NCI-H82 (cell line): ENCODE data around the gene EEF1AKMT2.
A peak's percentile ranks its signal among the peaks of the same experiment; 100 is the strongest.
"Not testable (repeated sequence)": the region's sequence is repeated elsewhere in the genome, so short reads cannot be mapped to it uniquely, and the experiment has no call there.

Experiments used
- DNase-seq: peaks from one replicate; lab custom pipeline; 2025; lab: John Stamatoyannopoulos, UW

Gene EEF1AKMT2

DNA sequence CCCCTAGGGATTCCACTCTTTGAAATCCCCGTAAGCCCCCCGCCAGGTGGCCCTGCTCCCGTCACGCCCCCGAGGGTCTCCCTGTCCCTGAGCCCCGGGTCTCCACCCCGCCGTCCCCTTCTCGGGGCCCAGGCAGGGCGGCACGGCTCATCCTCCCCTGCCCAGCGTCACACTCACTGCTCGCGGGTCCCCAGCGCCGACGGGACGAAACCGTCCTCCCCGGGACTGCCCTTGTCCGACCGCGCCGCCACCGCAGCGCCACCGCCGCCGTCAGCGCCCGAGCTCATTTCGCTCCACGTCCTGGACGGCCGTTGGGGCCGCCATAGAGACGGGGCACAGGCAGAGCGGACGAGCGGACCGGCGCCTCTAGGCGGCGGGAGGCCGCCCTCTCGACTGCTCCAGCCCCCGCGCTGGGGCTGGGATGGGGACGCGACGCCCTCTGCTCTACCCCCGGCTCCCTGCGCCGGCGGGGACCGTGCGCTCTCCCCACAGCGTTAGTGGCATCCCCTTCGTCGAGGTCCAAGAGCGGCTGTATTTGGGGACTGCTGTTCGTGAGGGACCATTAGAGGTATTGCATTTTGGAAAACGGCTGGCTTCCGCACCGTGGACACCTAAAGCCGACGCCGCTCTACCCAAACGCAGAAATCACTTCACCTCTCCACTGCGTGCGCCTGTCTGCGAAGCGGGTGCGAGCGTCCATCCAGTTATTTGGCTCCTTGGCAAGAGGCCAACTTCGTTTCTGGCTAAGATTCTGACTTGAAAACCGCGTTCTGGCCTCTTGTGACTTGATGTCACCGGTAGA lies at the start of gene EEF1AKMT2:
Gene EEF1AKMT2 (minus strand): TSS at position 341 of the 802 bp plus-strand sequence. CDS start 54 bp downstream, at position 287.
- DNase-seq = peak; percentile 93

DNA sequence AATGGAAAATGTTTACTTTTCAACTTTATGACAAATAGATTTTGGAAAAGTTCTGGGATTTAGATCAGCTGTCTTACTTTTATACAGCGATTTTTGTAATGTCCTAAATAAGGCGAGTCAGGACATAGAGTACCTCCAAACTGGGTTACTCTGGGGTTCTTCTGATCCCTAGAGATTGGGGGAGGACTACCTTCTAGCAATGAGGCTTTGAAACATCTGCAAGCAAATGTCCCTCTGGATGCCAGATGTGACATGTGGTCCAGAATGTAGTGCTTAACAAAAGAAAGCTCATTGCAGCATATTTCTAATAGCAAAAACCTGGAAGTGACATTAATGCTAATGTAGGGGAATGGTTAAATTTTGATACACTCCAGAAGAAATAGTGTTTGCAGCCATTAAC lies 46.0 kb upstream of the EEF1AKMT2 start:
- DNase-seq = no peak

DNA sequence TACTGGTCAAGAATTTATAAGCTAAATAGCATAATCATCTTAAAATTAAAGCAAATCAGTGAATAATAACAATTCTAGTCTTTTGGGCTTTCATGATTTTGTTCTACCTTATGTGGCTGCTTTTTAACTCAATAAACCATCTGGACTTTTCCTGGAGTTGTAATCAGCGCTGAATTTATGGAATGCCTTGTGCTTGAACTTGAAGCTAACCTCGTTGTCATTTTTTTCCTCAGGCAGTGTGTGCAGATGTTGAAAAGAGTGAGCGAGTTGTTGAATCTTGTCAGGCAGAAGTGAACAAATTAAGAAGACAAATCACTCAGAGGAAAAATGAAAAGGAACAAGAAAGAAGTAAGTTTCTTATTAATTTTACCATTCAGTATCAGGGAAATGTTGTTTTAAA lies 39.4 kb upstream of the EEF1AKMT2 start:
- no peak for DNase-seq

GRCh38 chr10:124830445-124830844 lies 38.8 kb upstream of the EEF1AKMT2 start:
- no peak for DNase-seq

DNA sequence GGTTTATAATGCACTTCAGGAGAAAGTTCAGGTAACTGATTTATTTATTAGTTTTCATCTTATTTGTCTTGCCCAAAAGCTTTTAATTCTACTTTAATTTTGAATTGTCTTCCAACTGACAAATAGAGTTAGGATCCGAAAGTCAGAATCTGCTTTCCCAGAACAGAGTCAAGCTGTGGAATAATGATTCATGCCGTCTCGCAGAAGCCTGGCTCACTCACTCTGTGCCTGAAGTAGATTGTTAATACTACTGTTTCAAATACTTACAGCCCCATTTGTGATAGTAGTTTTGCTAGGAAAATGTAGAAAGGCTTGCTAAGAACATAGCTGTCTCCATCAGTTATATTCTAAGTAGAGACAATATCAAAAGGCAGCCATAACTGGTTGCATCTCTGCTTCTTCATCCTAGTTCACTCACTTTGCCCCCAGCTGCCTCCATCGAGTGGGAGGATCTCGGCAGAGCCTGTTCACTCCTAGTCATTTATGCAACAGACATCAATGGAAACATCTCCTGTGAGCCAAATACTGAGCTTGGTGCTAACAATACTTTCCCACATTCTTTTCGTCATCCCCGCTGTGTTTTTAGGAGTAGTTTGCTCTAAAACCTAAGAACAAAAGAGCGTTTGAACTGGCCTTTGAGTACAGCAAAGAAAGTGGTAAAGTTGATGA lies 37.9 kb upstream of the EEF1AKMT2 start:
- no peak for DNase-seq

DNA sequence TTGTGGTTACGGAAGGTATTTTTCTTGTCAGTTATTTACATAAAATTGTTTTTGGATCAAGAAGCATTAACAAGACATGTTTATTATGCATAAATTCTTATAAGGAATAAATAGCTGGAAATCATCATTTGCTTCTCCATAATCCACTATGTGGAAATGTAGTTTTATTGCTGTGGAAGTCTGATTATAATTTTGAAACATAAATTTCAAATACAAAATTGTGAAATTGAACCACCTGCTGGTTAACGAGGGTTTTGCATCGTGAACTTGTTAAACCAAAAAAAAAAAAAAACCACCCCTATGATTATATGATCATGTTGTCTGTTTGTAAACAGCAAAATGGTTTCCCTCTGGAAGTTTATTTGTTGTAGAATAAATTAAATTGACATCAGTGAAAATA lies 35.8 kb upstream of the EEF1AKMT2 start:
- peak; percentile 2 for DNase-seq

- no peak for DNase-seq
These were observed 34.6 kb upstream of the EEF1AKMT2 start for GRCh38 chr10:124826262-124826661.

- DNase-seq = no peak
These were observed 34.0 kb upstream of the EEF1AKMT2 start for GRCh38 chr10:124825702-124826101.

GRCh38 chr10:124824932-124825331 lies 33.2 kb upstream of the EEF1AKMT2 start:
- DNase-seq = not testable (repeated sequence)

GRCh38 chr10:124824507-124824906 lies 32.8 kb upstream of the EEF1AKMT2 start:
- no peak for DNase-seq

GRCh38 chr10:124821520-124821919 lies 29.8 kb upstream of the EEF1AKMT2 start:
- no peak for DNase-seq

- DNase-seq = no peak
These were observed 28.4 kb upstream of the EEF1AKMT2 start for GRCh38 chr10:124820121-124820520.

- DNase-seq = no peak
These were observed 10.6 kb upstream of the EEF1AKMT2 start for GRCh38 chr10:124802313-124802675.

GRCh38 chr10:124799211-124799610 lies 7.5 kb upstream of the EEF1AKMT2 start:
- no peak for DNase-seq

GRCh38 chr10:124798781-124799180 lies 7.1 kb upstream of the EEF1AKMT2 start:
- no peak for DNase-seq

DNA sequence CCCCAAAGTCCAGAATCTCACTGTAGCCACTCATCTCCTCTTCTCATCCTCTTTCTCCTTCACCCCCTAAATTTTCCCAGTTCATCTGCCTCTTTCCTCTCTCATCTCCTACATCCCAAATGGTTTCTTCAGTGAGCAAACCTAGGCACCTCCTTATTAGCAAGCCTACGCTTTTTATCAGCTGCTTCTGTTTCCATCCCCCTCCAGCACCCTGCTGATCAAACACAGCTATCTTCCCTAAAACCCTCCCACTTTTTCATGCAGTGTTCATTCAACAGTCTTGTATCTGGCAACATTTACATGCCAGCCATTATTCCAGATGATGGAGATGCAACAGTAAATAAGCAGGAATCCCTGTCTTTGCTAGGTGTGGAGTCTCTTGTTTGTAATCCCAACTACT lies 6.7 kb upstream of the EEF1AKMT2 start:
- DNase-seq = no peak

- no peak for DNase-seq
These were observed 1.3 kb upstream of the EEF1AKMT2 start for GRCh38 chr10:124792998-124793352.

DNA sequence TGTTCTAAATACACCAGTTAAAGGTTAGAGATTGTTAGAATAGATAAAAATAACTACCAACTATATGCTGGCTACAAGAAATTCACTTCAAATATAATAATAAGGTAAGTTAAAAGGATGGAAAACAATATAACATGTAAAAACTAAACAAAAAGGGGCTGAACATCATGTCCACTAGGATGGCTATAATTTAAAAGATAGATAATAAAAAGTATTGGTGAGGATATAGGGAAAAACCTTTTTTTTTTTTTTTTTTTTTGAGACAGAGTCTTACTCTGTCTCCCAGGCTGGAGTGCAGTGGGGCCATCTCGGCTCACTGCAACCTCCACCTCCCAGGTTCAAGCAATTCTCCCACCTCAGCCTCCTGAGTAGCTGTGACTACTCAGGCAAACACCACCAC lies 8.8 kb downstream of the EEF1AKMT2 start:
- DNase-seq = not testable (repeated sequence)

DNA sequence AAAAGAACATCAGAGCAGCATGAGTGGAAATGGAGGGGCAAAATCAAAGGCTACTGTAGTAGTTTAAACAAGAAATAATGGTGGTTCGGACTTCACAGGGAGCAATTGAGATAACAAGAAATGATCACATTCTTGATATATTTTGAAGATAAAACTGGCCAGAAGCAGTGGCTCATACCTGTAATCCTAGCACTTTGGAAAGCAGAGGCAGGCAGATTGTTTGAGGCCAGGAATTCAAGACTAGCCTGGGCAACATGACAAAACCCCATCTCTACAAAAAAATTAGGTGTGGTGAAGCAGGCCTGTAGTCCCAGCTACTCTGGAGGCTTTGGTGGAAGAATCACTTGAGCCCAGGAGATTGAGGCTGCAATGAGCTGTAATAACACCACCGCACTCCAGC lies 22.9 kb downstream of the EEF1AKMT2 start:
- DNase-seq = no peak

DNA sequence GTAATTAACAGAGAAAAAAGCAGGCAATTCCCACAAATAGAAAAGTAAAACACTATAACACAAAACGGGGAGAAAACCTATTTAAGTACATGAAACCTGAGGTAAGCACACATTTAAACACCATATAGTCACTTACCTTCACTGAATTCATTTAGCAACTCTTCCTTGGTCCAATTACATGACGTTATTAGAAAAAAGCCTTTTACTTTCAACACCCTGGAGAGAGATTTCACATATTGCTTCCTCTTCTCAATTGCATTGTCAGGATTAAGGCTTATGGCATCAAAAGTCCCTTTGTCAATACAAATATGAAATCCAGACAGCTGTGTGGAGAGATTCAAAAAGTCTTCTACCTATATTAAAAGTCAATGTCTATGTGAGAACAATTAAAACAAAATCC lies 26.4 kb downstream of the EEF1AKMT2 start:
- no peak for DNase-seq

DNA sequence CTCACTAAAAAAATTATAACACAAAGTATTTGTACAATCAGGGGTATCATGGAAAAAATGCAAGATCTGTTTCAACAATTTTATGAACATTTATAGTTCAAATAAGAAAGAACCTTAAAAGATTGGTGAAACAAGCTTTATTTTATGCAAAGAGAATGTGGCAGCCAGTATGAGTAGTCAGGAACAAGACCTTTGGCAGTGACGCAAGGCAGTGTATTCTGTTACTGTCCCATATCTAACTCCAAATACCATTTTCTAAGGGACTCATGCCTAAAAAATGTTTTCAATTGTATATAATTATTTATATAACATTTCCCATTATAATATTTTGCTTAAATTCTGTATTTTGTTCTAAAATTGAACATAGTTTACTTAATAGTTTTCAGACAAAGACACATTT lies 28.4 kb downstream of the EEF1AKMT2 start:
- DNase-seq = no peak

GRCh38 chr10:124762281-124762680 lies 29.4 kb downstream of the EEF1AKMT2 start:
- no peak for DNase-seq

- DNase-seq = no peak
These were observed 35.4 kb downstream of the EEF1AKMT2 start for GRCh38 chr10:124756156-124756903.
